K562 (cell line): ENCODE data around the gene C1QTNF5. TPM values are rescaled to one million over a fixed set of nuclear protein-coding genes. Genes with fewer than 3 reads are reported as not detected.

Experiments used
- ATAC-seq: fragments of 200-7000 bp; cut with Tn5 transposase; 3 replicates; pipeline ENCODE4 v1.9.1; 2020; ENCODE audit warnings: moderate library complexity
- BruUV-seq: library from RNA; stranded (reverse); fragments of 400-500 nt; replicated peaks from 2 replicates; lab custom pipeline; 2021; lab: Mats Ljungman, UMichigan
- CTCF ChIA-PET: fragments of 300-600 bp; formaldehyde crosslinking; extraction: SDS; loops from one replicate; lab custom pipeline; 2021; ENCODE audit warnings: low intra/inter-chr PET ratio; lab: Yijun Ruan, JAX
- POLR2A ChIA-PET: fragments of 300-600, 350-650 bp; sonication (Branson Sonifier 250); formaldehyde crosslinking; extraction: SDS; loops from one replicate; lab custom pipeline; 2021; ENCODE audit warnings: antibody characterized with exemption, inconsistent platforms; lab: Yijun Ruan, JAX
- DNase-seq, 4 experiments: peaks; one replicate each; pipeline versions ENCODE4 v3.0.0 to v3.0.0-alpha.2; 2011 to 2018; ENCODE audit warnings: low spot score in 3 of 4, mixed read lengths in 3 of 4; ENCODE audit errors: extremely low read depth in 1 of 4
- FAIRE-seq: peaks from 2 replicates; lab custom pipeline; 2011; peaks lifted over from hg19 to GRCh38; lab: Jason Lieb, UNC
- H2AFZ ChIP-seq: 2 replicates; pipeline ENCODE4 v1.6.0; 2011; ENCODE audit warnings: low read depth, low read length, control low read depth, inconsistent platforms
- H3K27ac ChIP-seq: fragments of 200-600 bp; 3 replicates; pipeline ENCODE4 v1.8.0; 2011; ENCODE audit warnings: low read depth, mild to moderate bottlenecking, control low read depth, inconsistent platforms, low read length, moderate library complexity, mixed read lengths; ENCODE audit errors: extremely low read depth
- H3K27me3 ChIP-seq, 2 experiments: fragments of 300-600 bp in 1 of 2; 2 replicates in 1 of 2; 3 replicates in 1 of 2; pipeline versions ENCODE4 v1.6.0 to v1.8.0; 2011; ENCODE audit warnings: inconsistent platforms in 2 of 2, low read length in 2 of 2, mild to moderate bottlenecking in 1 of 2, mixed read lengths in 1 of 2, moderate library complexity in 1 of 2; ENCODE audit not compliant: control insufficient read depth in 2 of 2, insufficient read depth in 2 of 2
- H3K36me3 ChIP-seq: fragments of 300-600 bp; 3 replicates; pipeline ENCODE4 v1.8.0; 2011; ENCODE audit warnings: mild to moderate bottlenecking, low read length, inconsistent platforms; ENCODE audit not compliant: control insufficient read depth, insufficient read depth
- H3K4me1 ChIP-seq, 2 experiments: fragments of 200-600 bp in 1 of 2; replicated peaks in 1 of 2; 2 replicates in 1 of 2; 3 replicates in 1 of 2; pipeline versions ENCODE4 v1.5.1 to v1.8.0; 2011; ENCODE audit warnings: inconsistent platforms in 2 of 2, low read length in 2 of 2, mild to moderate bottlenecking in 1 of 2, mixed read lengths in 1 of 2, moderate library complexity in 1 of 2; ENCODE audit not compliant: control insufficient read depth in 2 of 2, insufficient read depth in 2 of 2
- H3K4me2 ChIP-seq: 2 replicates; pipeline ENCODE4 v1.6.1; 2011; ENCODE audit warnings: low read length, control low read depth, inconsistent platforms, mixed read lengths; ENCODE audit not compliant: insufficient read depth
- H3K4me3 ChIP-seq: fragments of 200-600 bp; sonication (generic), shearing (Covaris generic); 2 replicates; pipeline ENCODE4 v1.5.1; 2016; ENCODE audit warnings: control low read depth, inconsistent platforms
- H3K79me2 ChIP-seq: fragments of 200-600 bp; 3 replicates; pipeline ENCODE4 v1.8.0; 2011; ENCODE audit warnings: low read length, inconsistent platforms; ENCODE audit not compliant: control insufficient read depth, insufficient read depth
- H3K9ac ChIP-seq, 2 experiments: 2 replicates each; pipeline versions ENCODE4 v1.6.0 to v1.6.1; 2011; ENCODE audit warnings: low read depth in 2 of 2, low read length in 2 of 2, control low read depth in 1 of 2, inconsistent platforms in 1 of 2, mild to moderate bottlenecking in 1 of 2, mixed read lengths in 1 of 2; ENCODE audit not compliant: insufficient read depth in 1 of 2
- H3K9me1 ChIP-seq: one replicate; pipeline ENCODE4 v1.6.0; 2011; ENCODE audit warnings: inconsistent platforms, mild to moderate bottlenecking, low read length, moderate library complexity; ENCODE audit not compliant: control insufficient read depth, insufficient read depth
- H3K9me3 ChIP-seq: replicated peaks from 2 replicates; pipeline ENCODE4 v1.5.1; 2011; ENCODE audit warnings: low read depth, low read length, inconsistent platforms; ENCODE audit not compliant: control insufficient read depth, insufficient read depth
- H4K20me1 ChIP-seq: replicated peaks from 2 replicates; pipeline ENCODE4 v1.6.1; 2011; ENCODE audit warnings: low read length, inconsistent platforms, mixed read lengths; ENCODE audit not compliant: control insufficient read depth, insufficient read depth
- CEBPB ChIP-seq: fragments of 450-650 bp; IDR thresholded peaks from 2 replicates; pipeline ENCODE4 v1.6.1; 2016; ENCODE audit warnings: missing genetic modification characterization, missing compliant biosample characterization
- GATA2 ChIP-seq: sonication (generic); formaldehyde crosslinking; IDR thresholded peaks from 2 replicates; pipeline ENCODE4 v1.4.0; 2020; ENCODE audit warnings: mild to moderate bottlenecking, missing genetic modification reagents
- KHSRP ChIP-seq: fragments of 450-650 bp; IDR thresholded peaks from 2 replicates; pipeline ENCODE4 v1.6.1; 2017
- WGBS: fragments of 100-300 bp; shearing (Covaris generic); methylation state at CpG from one replicate; pipeline ENCODE4 v1.1.6; 2016; ENCODE audit warnings: low coverage, mixed read lengths; ENCODE audit not compliant: insufficient coverage; ENCODE audit errors: missing lambda C conversion rate; 5-methylcytosine and 5-hydroxymethylcytosine counted together
- in situ Hi-C: fragments of 300-500 bp; cut with MboI; formaldehyde crosslinking; loops from 4 replicates; pipeline ENCODE4 v1.15.0; 2018; ENCODE audit warnings: inconsistent platforms, mixed read lengths
- intact Hi-C: fragments of 100-400 bp; cut with micrococcal nuclease; formaldehyde crosslinking; loops from 2 replicates; pipeline ENCODE4 v1.14.2; 2022
- polyA plus RNA-seq, 8 experiments: library from polyadenylated mRNA; depleted of rRNA in 4 of 8; stranded (reverse) in 5 of 8; unstranded in 3 of 8; fragments of >200 nt; fragmentation: Nextera tagmentation in 2 of 8; fragmentation: Illumina TruSeq in 1 of 8; extraction: Ambion mirVana in 2 of 8; extraction: Trizol in 1 of 8; gene quantifications; 2 replicates each; pipeline versions ENCODE4 v1.2.1 to v1.2.3, GENCODE V29; 2011 to 2014; ENCODE audit warnings: inconsistent platforms in 1 of 8, missing spikeins in 1 of 8
- total RNA-seq, 7 experiments: library from RNA; depleted of rRNA in 6 of 7; stranded (reverse); fragments of >200 nt in 6 of 7; fragmentation: Illumina TruSeq in 2 of 7; extraction: Trizol in 2 of 7; gene quantifications; 2 replicates each; pipeline versions ENCODE4 v1.2.1 to v1.2.3, GENCODE V29; 2011 to 2021; ENCODE audit warnings: low replicate concordance in 1 of 7
- TF ChIP-seq, protein P1 (sequence below), 2 experiments: IDR thresholded peaks in 1 of 2; conservative IDR thresholded peaks in 1 of 2; 2 replicates each; pipeline ENCODE4 v1.6.1; 2016; ENCODE audit warnings: low read depth in 2 of 2, mild to moderate bottlenecking in 1 of 2, missing compliant biosample characterization in 1 of 2, missing genetic modification characterization in 1 of 2, moderate library complexity in 1 of 2

Gene C1QTNF5
- total and polyA plus RNA-seq, 9 of the 15 experiments (the other 6 are each of a cell fraction or from before 2014, with no cell fraction given): 0.07 to 0.76 (median 0.24) TPM; not detected in 1

DNA sequence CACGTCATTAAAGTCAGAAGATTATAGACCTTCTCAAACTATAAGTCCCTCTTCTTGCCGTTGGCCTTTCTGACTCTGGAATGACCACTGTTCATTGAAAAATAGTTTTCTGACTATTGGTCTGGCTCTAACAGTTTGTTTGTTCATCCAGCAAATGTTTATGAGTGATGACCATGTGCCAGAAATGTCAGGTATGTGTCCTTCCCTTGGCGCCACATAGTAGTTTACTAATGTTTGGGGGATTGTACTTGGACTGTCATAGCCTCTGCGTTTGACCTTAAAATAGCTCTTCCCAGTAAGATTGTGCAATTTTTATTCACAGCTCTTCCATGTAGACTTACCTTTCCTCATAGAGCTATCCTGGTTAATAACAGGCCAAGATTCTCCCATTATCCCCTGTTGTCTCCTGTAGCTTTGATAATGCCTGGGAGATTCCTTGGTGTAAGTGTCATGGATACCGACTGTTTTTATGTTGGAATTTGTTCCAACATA is 37.4 kb downstream of the C1QTNF5 start:
- no peaks in the 10 kb centered on the region; a peak in 1 of 5 replicates for H3K4me1 ChIP-seq
- H3K9ac ChIP-seq: no peak overlapping the region
- no peak for ATAC-seq
- H3K27ac ChIP-seq: no peak overlapping the region
- intact Hi-C loops: no loop called here
- peaks cover 77% of the 10 kb centered on the region for H3K36me3 ChIP-seq
- no peak for DNase-seq
- no peaks in the 10 kb centered on the region for H4K20me1 ChIP-seq
- H3K4me3 ChIP-seq: no peak overlapping the region
- no peak overlapping the region for H3K4me2 ChIP-seq
- H2AFZ ChIP-seq: no peak overlapping the region
- H3K9me3 ChIP-seq: no peaks in the 10 kb centered on the region
- no peaks in the 10 kb centered on the region for H3K79me2 ChIP-seq
- in situ Hi-C loops: no loop called here
- H3K27me3 ChIP-seq: no peaks in the 10 kb centered on the region
- POLR2A ChIA-PET: interaction anchor here (2.1 kb wide), 1 partner anchor 14 kb away, joined by 5 read pairs; no protein-coding TSS in a partner anchor
- H3K9me1 ChIP-seq: no peaks in the 10 kb centered on the region
- 81% methylated on average over 5 of the region's 5 CpGs for WGBS
- CTCF ChIA-PET: no interaction called here
- FAIRE-seq: no peak
- TF ChIP-seq GATA2 (CRISPR knock-in tag) (no peak), KHSRP (no peak), CEBPB (tag) (peak; percentile 22; the same call in 1 of the 2 replicates)
- TF ChIP-seq, protein P1, sequence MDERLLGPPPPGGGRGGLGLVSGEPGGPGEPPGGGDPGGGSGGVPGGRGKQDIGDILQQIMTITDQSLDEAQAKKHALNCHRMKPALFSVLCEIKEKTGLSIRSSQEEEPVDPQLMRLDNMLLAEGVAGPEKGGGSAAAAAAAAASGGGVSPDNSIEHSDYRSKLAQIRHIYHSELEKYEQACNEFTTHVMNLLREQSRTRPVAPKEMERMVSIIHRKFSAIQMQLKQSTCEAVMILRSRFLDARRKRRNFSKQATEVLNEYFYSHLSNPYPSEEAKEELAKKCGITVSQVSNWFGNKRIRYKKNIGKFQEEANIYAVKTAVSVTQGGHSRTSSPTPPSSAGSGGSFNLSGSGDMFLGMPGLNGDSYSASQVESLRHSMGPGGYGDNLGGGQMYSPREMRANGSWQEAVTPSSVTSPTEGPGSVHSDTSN (CRISPR knock-in tag; IDR thresholded peaks at IDR 0.05; ENCODE audit: low read depth): no peak
- TF ChIP-seq, protein P1 (tag; conservative IDR thresholded peaks at IDR 0.05; ENCODE audit: low read depth): no peak
- no TSS peak for BruUV-seq
